GM18858 (cell line): ENCODE measurements around the gene DYNC1H1.
"Not testable (repeated sequence)": the region's sequence is repeated elsewhere in the genome, so short reads cannot be mapped to it uniquely, and the experiment has no call there.

Source experiments
- ATAC-seq: cut with Tn5 transposase; IDR thresholded peaks from one replicate; pipeline ENCODE4 v1.9.1; 2021; ENCODE audit not compliant: unreplicated experiment

The DYNC1H1 gene

DNA sequence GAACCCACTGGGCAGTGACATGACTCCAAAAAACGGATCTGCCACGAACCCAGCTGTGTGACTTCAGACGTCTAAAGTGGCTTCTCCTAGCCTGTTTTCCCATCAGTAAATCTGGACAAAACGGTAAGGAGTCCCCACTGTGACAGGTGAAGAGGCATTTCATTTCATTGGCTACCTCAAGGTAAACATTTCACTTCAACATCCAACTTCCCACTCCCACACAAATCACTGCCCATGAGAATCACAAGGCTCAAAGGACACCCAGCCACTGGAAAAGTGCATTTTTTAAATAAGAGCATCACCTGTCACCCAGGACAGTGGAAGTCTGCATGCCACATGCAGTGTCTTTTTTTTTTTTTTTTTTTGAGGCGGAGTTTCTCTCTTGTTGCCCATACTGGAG, 94.6 kb downstream of the DYNC1H1 start:
- ATAC-seq = no peak

DNA sequence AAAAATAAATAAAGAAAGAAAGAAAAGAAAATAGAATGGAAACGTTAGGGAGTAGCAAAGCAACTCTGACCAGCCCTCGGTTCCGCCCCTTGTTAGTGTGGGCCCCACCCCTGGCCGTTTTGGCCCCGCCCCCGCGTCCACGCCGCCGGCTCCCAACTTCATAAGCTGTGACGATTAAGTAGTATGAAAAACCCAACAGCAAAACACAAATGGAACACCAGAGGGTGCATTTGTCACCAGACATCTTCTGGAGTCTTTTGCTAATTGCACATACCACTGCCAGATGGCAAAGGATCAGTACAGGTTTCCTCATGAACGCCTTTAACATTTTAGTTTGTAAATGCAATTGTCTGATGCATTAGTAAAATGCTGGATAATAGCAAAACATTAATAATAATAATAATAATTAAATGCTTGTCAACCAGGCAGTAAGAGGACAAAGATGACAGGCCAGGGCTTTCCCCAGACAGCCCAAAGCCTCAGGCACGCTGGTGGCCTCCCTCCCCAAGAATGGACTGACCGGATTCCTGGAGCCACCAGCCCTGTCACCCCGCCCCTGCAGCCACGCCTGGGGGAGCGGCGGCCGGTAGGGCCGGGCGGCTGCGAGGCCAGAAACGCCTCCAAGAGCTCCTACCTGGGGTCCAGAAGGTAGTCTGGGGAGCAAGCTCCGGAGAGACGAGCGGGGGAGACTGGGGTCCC, 98.9 kb downstream of the DYNC1H1 start:
- no peak for ATAC-seq

DNA sequence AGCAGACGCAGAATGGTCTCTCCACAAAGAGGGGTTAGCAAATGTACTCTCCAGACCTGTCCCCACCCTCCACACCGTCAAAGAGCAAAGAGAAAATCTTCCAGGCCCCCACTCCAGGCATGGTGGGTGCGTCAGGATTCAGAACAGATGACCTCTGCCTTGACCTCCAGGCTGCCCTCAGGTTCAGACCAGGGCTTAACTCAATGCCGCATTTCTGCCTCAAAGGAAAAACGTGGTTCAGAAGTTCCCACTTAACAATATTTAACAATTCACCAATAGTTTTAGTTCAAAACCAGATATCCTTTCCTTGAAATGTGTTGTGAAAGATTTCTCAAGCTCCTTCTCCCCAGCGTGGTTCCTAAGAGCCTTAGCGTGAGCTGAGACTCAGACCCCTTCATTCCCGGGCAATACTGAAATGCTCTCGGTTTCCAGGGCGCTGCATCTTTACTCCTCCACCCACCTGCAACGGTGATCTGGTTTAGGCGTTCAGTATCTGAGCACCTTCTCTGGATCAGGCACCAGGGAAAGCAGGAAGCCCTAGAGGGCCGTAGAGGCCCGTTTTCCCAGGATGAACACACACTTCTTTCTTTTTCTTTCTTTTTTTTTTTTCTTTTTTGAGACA, 99.5 kb downstream of the DYNC1H1 start:
- no peak for ATAC-seq

DNA sequence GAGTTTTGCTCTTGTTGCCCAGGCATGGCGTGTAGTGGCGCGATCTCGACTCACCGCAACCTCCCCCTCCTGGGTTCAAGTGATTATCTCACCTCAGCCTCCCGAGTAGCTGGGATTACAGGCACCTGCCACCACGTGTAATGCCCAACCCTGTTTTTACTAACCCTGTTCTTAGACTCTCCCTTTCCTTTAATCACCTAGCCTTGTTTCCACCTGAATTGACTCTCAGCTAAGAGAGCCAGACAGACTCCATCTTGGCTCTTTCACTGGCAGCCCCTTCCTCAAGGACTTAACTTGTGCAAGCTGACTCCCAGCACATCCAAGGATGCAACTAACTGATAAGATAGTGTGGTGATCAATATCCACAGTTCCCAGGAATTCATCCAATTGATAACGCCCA, 100.2 kb downstream of the DYNC1H1 start:
- not testable (repeated sequence) for ATAC-seq

DNA sequence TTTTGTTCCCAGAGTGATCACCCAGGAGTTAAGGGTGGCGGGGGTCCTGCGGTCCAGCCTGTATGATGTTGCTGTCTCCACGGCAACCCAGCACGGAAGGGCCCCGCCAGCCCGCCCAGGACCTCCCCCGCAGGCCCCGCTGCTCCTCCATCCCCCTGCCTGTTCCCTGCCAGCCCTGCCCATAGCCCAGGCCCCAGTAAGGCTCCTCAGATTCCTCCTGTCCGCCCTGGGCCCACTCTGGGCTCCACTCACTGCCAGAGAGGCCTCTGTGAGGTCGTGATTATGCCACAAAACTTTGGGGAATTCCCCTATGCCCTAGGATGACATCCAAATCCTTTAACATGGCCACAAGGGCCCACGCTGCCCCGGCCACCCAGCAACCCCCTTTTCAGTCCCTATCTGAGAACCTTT, 101.7 kb downstream of the DYNC1H1 start:
- no peak for ATAC-seq

DNA sequence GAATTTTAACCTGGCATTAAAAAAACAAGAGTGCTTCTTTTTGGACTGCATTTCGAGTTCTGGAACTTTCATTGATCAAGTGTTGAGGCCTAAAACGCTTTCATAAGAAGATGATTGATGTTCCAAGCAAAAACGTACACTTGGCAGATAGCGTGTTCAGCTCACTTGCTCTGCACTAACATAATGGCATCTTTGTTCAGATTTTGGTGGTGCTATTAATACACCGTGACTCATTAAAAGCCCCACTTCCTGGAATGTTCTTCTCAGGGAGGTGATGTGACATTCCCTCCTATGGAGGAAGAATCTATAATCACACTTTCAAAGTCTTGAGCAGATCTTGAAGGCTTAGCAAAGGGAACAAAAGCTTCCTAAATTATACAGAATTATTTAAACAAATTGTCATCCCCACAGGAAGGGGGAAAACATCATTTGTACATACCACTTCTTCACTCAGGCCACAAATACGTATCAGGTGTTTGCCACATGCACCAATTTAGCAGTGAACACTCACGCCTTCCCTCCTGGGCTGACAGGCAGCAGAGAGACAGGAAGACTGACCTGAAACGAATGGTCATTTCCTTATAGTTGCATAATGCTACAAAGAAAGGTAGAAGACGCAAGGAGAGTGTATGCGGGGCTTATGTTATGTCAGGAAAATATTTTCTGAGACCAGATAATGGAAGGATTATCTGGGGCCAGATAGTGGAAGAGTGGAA, 107.1 kb downstream of the DYNC1H1 start:
- no peak for ATAC-seq

DNA sequence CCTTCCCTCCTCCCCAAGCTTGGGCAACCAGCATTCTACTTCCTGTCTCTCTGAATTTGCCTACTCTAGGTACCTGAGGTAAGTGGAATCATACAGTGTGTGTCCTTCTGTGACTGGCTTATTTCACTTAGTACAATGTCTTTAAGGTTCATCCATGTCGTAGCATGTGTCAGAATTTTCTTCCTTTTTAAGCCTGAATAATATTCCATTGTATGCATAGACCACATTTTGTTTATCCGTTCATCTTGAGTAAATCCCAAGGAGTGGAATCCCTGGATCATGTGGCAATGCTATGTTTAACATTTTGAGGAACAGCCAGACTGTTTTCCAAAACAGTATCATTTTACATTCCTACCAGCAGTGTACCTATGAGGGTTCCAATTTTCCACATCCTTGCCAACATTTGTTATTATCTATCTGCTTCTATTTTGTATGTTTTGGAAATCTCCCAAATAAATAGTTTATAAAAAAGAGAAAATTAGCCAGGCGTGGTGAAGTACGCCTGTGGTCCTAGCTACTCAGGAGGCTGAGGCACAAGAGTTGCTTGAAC, 110.1 kb downstream of the DYNC1H1 start:
- no peak for ATAC-seq

DNA sequence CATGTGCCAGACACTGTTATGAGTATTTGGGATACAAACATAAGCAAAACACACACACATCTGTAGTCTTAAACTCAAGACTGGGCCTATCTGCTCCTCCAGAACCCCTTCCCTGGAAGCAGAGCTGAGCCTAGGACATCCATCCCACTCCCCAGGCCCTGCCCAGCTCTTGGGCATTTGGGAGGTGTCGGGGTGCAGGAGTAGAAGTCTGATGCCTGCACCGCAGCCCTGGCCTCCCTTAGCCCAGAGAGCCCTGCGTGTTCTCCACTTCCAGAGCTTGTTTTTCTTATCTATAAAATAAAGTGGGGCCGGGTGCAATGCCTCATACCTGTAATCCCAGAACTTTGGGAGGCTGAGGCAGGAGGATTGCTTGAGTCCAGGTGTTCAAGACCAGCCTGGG, 110.8 kb downstream of the DYNC1H1 start:
- no peak for ATAC-seq

DNA sequence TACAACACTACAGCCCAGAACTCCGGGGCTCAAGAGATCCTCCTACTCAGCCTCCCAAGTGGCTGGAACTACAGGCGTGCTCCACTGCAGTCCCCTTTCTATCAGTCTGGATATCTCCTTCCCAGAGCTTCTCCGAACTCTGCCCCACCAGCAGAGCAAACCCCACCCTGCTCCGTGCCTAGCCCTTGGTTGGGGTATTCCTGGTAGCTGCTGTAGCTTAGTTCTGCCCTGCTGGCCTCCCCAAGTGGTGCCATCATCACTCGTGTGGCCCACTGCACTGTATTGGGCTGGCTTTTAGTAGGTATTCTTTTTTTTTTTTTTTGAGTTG, 113.0 kb downstream of the DYNC1H1 start:
- ATAC-seq = no peak

DNA sequence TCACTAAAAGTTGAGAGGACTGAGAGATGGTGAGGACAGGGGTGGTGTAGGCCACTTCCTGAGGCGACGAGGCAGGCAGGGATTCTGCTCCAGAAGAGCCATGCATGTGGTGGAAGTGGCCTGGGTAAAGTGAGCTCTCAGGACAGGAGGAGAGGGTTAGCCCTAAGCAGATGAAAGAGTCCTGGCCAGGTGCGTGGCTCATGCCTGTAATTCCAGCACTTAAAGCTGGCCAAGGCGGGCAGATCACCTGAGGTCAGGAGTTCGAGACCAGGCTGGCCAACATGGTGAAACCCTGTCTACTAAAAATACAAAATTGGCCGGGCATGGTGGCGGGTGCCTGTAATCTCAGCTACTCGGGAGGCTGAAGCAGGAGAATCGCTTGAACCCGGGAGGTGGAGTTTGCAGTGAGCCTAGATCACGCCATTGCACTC, 114.0 kb downstream of the DYNC1H1 start:
- ATAC-seq = not testable (repeated sequence)

DNA sequence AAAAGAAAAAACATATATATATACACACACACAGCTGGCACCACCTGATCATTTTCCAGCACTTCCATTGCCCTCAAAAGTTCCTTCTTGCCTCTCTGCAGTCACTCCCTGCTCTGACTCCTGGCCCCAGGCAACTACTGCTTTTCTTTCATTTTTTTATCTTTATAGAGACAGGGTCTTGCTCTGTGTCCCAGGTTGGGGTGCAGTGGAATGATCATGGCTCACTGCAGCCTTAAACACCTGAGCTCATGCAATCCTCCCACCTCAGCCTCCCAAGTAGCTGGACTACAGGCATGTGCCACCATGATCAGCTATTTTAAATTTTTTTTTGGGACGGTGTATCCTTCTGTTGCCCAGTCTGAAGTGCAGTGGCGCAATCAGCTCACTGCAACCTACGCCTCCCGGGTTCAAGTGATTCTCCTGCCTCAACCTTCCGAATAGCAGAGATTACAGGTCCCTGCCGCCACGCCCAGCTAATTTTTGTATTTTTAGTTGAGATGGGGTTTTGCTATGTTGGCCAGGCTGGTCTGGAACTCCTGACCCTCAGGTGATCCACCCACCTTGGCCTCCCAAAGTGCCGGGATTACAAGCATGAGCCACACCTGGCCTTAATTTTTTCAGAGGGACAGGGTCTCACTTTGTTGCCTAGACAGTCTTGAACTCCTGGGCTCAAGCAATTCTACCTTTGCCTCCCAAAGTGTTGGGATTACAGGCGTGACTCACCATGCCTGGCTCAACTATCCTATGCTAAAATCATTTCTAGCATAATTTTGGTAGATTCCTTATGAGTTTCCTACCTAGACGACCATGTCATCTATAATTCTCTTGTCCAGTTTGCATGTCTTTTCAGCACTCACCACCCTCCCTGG, 114.7 kb downstream of the DYNC1H1 start:
- no peak for ATAC-seq

DNA sequence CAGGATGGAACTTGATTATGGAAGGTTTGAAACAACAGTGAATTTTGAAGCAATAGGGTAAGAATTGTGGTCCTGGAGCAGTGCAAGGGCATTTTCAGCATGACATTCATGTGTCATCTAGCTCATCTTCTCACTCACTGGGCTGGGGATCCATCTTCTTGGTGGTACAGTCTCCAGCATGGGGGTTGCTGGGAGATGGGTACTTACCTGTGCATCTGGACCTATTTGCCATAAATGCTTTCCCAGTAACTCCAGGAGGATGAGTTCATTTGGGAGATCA, 115.3 kb downstream of the DYNC1H1 start:
- no peak for ATAC-seq

DNA sequence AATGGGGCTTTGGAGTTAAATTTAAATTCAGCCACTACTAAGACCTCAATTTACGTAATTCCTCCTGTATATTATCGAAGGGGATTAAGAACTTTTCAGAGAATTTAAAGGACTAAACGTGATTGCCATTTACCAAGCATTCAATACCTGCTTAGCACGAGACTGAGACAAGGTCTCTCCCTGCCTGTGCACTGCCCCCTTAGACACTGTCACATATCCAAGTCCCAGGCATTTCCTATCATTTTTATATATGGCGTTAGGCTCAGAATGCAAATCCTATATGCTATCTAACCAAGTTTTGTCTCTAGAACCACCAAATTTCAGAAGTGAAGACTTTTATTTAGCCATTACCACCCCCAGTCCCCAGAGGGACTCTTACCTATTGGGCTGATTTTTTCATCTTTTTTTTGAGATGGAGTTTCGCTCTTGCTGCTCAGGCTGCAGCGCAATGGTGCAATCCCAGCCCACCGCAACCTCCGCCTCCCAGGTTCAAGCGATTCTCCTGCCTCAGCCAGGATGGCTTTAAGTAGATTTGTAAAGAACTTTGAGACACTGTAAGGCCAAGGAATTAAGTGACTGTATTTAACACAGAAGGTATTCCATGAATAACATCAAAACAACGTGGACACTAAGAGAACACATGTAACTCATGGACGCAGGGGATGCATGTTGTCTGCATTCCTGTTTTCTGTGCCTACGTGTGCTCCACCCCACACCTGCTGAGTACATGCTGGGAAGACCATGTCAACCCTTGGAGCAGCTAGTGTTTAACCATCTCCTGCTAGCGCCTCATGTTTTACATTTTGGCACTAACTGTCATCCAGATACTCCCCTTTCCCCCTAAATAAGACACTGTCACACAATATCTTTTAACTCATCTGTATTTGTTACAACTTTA, 116.1 kb downstream of the DYNC1H1 start:
- no peak for ATAC-seq

DNA sequence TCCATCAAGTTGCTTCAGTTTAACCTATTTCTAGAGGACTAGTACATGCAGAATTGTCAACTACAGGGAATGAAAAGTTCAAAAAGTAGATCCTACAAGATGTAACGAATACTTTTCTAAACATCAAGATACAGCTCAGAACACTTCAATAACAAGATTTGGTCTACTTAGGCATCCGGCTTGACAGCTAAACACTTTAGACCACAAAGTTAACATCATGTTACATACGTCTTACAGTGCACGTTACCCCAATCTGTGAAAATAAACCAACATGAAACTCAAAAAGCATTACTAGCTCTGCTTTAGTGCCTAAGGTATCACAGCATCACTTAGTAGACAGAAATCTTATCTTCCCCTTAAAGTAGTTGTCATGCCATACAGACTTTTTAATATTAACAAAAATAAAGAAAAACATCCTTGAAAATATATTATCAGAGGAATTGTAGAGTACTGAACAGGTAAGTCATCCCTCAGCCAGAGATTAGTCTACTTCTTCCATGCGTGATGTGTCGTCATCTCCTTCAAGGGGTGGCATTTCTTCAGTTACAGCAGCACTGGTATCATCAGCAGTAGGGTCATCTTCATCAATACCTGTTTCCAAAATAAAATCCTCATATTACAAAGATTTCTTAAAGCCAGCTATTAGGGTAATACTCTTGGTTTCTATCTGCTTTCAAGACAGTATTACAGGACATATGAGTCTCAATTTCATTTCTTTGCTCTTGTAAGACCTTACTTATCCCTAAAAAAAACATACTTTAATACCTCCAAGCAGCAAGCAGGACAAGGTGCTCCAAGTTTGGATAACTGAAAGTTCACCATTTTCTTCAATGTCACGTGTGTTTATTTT, 117.1 kb downstream of the DYNC1H1 start:
- no peak for ATAC-seq

DNA sequence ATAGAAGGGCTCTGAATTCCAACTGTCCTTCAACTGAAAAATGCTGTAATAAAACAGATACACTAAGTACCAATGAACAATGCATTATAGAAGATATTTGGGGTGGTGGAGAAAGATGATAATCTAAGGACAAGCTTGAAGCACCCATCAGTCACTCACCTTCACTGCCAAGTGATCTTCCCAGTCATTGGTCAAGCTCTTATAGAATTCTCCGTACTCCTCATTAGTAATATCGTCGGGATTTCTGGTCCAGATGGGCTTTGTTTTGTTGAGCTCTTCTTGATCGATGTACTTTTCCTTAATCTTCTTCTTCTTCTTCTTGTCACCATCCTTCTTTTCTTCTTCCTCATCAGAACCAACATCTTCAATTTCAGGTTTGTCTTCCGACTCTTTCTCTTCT, 120.1 kb downstream of the DYNC1H1 start:
- ATAC-seq = not testable (repeated sequence)

DNA sequence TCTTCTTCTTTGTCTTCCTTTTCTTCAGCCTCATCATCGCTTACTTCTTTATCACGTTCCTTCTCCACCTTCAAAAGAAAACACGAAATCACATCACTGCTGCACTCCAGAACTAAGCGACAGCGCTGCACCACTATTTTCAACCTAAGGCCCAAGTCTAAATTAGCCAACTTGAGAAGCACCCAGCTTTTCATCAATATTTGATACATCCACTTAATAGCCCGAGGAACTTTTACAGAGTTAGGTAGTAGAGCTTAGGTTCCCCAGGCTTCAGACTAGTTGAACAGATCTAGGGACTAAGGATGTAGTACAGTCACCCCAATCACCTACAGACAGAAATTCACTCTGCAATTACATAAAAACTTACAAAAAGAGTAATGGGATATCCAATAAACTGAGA, 120.6 kb downstream of the DYNC1H1 start:
- ATAC-seq = no peak

DNA sequence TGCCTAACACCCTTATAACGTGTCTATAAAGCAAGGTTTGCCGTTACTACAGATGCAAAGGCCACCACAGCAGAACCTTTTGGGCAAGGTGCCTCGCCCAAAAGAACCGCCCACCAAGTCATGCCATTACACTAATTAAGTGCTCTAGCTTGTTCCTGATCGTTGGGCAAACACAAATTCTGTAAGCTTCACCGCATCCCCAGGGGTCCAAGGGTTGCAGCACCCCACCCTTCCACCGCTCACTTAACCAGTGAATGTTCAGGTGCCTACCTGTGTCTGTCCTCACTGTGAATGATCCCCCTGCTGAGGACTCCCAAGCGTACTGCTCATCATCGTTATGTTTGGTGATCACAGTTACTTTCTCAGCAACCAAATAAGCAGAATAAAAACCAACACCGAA, 121.1 kb downstream of the DYNC1H1 start:
- no peak for ATAC-seq

DNA sequence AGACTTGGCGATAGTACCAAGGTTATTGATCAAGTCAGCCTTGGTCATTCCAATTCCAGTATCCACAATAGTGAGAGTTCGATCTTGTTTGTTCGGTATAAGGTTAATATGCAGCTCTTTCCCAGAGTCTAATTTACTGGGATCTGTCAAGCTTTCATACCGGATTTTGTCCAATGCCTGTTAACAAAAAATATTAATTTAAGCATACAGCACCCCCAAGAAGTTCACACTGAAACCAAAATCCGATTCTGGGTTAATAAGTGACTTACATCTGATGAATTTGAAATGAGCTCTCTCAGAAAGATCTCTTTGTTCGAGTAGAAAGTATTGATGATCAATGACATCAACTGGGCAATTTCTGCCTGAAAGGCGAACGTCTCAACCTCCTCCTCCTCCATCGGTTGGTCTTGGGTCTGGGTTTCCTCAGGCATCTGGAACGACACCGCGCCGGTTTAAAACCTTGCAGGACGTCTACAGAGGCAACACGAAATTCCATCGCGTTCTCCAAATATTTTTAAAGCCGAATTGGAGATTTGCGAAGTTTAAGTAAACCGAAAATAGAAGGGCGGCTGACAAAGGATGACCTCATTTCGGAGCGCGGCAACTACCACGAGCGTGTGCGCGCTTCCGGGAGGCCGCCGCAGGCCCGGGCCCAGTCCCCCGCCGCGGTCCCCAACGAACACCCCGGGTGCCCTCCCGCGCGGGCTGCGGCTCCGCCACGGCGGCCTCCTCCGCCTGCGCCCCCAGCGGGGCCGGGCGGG, 121.8 kb downstream of the DYNC1H1 start:
- peak; percentile 19 for ATAC-seq

DNA sequence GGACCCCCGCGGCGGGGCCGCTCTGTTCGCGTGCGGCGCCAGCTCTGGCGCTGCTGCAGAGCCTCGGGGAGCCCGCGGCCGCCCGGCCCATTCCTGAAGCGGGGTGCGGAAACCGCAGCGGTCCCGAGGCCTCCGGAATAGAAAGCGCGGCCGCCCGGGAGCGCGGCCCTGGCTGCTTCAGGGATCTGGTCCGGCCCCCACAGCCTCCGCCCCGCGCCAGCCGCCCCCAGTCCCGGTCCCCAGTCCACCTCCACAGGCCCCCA, 122.3 kb downstream of the DYNC1H1 start:
- ATAC-seq = no peak
